Loucy (cell line): ENCODE measurements around the gene SMYD1.

Experiments used
- H2AFZ ChIP-seq: fragments of 200-600 bp; sonication (generic); 2 replicates; pipeline ENCODE4 v1.6.0; 2016; ENCODE audit warnings: antibody characterized with exemption, mild to moderate bottlenecking, low read length, moderate library complexity
- H3F3A ChIP-seq: fragments of 200-600 bp; 2 replicates; pipeline ENCODE4 v1.6.0; 2016; ENCODE audit warnings: antibody characterized with exemption, low read depth, mild to moderate bottlenecking
- H3K27me3 ChIP-seq: fragments of 200-600 bp; sonication (generic); 2 replicates; pipeline ENCODE4 v1.6.1; 2014; ENCODE audit warnings: low read length, mild to moderate bottlenecking; ENCODE audit not compliant: insufficient read depth, poor library complexity, severe bottlenecking
- H3K36me3 ChIP-seq: fragments of 200-600 bp; sonication (generic); 2 replicates; pipeline ENCODE4 v1.6.1; 2016; ENCODE audit warnings: low read length; ENCODE audit not compliant: insufficient read depth
- H3K4me1 ChIP-seq: fragments of 200-600 bp; sonication (generic); 2 replicates; pipeline ENCODE4 v1.5.1; 2014; ENCODE audit warnings: low read length, mild to moderate bottlenecking; ENCODE audit not compliant: insufficient read depth, poor library complexity, severe bottlenecking
- H3K4me2 ChIP-seq: fragments of 200-600 bp; sonication (generic); 2 replicates; pipeline ENCODE4 v1.6.0; 2014; ENCODE audit warnings: antibody characterized with exemption, low read length, low read depth, mild to moderate bottlenecking; ENCODE audit not compliant: poor library complexity, severe bottlenecking
- H3K4me3 ChIP-seq: fragments of 200-600 bp; sonication (generic); 2 replicates; pipeline ENCODE4 v1.5.1; 2014; ENCODE audit warnings: low read length, mild to moderate bottlenecking, mixed read lengths; ENCODE audit not compliant: poor library complexity, severe bottlenecking
- H3K79me2 ChIP-seq: fragments of 200-600 bp; sonication (generic); 2 replicates; pipeline ENCODE4 v1.6.1; 2014; ENCODE audit warnings: low read length; ENCODE audit not compliant: insufficient read depth
- H3K9ac ChIP-seq: fragments of 200-600 bp; sonication (generic); 2 replicates; pipeline ENCODE4 v1.6.0; 2014; ENCODE audit warnings: mild to moderate bottlenecking, low read depth, low read length, moderate library complexity; ENCODE audit not compliant: poor library complexity, severe bottlenecking
- H3K9me2 ChIP-seq: fragments of 200-600 bp; sonication (generic); replicated peaks from 2 replicates; pipeline ENCODE4 v1.6.1; 2016; ENCODE audit warnings: low read depth, low read length, mixed read lengths
- H3K9me3 ChIP-seq: fragments of 200-600 bp; sonication (generic); 2 replicates; pipeline ENCODE4 v1.6.1; 2014; ENCODE audit warnings: mild to moderate bottlenecking, antibody characterized with exemption, low read length, low read depth; ENCODE audit not compliant: insufficient read depth
- H4K20me1 ChIP-seq: fragments of 200-600 bp; sonication (generic); 2 replicates; pipeline ENCODE4 v1.6.0; 2014; ENCODE audit warnings: antibody characterized with exemption, low read length, mild to moderate bottlenecking; ENCODE audit not compliant: insufficient read depth, poor library complexity, severe bottlenecking
- CTCF ChIP-seq: fragments of 200-600 bp; sonication (generic); conservative IDR thresholded peaks from 2 replicates; pipeline ENCODE4 v1.5.1; 2014; ENCODE audit warnings: mild to moderate bottlenecking, antibody characterized with exemption, low read length
- EZH2phosphoT487 ChIP-seq: fragments of 200-600 bp; IDR thresholded peaks from 2 replicates; pipeline ENCODE4 v1.6.1; 2018; ENCODE audit warnings: antibody characterized with exemption, mild to moderate bottlenecking, moderate library complexity, borderline replicate concordance

Gene SMYD1

GRCh38 chr2:88097891-88098557 is 30.4 kb downstream of the SMYD1 start:
- Histone ChIP-seq H3K27me3 (no peaks in the 10 kb centered on the region), H4K20me1 (no peaks in the 10 kb centered on the region), H3K79me2 (no peaks in the 10 kb centered on the region), H3K36me3 (no peaks in the 10 kb centered on the region), H3K4me2 (no peak overlapping the region), H3K4me3 (no peak overlapping the region), H2AFZ (no peak overlapping the region), H3K9ac (no peak overlapping the region), H3K9me2 (no peaks in the 10 kb centered on the region), H3F3A (no peaks in the 10 kb centered on the region), H3K9me3 (no peaks in the 10 kb centered on the region), H3K4me1 (no peaks in the 10 kb centered on the region)
- no peak for TF ChIP-seq CTCF
- no peak for TF ChIP-seq EZH2phosphoT487

GRCh38 chr2:88098558-88098900 is 30.9 kb downstream of the SMYD1 start:
- H3K9me3 ChIP-seq: no peaks in the 10 kb centered on the region
- H3K9me2 ChIP-seq: no peaks in the 10 kb centered on the region
- H3K4me3 ChIP-seq: no peak overlapping the region
- H3K27me3 ChIP-seq: no peaks in the 10 kb centered on the region
- H2AFZ ChIP-seq: no peak overlapping the region
- no peak overlapping the region for H3K9ac ChIP-seq
- TF ChIP-seq CTCF: no peak
- no peak for TF ChIP-seq EZH2phosphoT487
- no peak overlapping the region for H3K4me2 ChIP-seq
- H4K20me1 ChIP-seq: no peaks in the 10 kb centered on the region
- no peaks in the 10 kb centered on the region for H3K36me3 ChIP-seq
- no peaks in the 10 kb centered on the region for H3K79me2 ChIP-seq
- no peaks in the 10 kb centered on the region for H3F3A ChIP-seq
- no peaks in the 10 kb centered on the region for H3K4me1 ChIP-seq

- no peak overlapping the region for H3K4me3 ChIP-seq
- no peak overlapping the region for H3K9ac ChIP-seq
- H3K9me3 ChIP-seq: no peaks in the 10 kb centered on the region
- TF ChIP-seq CTCF (no peak), EZH2phosphoT487 (no peak)
- no peaks in the 10 kb centered on the region for H3K9me2 ChIP-seq
- no peaks in the 10 kb centered on the region for H3K36me3 ChIP-seq
- no peaks in the 10 kb centered on the region for H3K4me1 ChIP-seq
- H3F3A ChIP-seq: no peaks in the 10 kb centered on the region
- no peak overlapping the region for H2AFZ ChIP-seq
- H3K79me2 ChIP-seq: no peaks in the 10 kb centered on the region
- no peaks in the 10 kb centered on the region for H4K20me1 ChIP-seq
- H3K27me3 ChIP-seq: no peaks in the 10 kb centered on the region
- H3K4me2 ChIP-seq: no peak overlapping the region
Observed at GRCh38 chr2:88099798-88100488, 32.3 kb downstream of the SMYD1 start.
